ENCODE results near the gene RASGRF2. TPM values are rescaled to one million over a fixed set of nuclear protein-coding genes. Genes with fewer than 3 reads are reported as not detected.

The RASGRF2 gene
- total and polyA plus RNA-seq, 8 donors: 1.1 to 2.7 (median 1.4) TPM

DNA sequence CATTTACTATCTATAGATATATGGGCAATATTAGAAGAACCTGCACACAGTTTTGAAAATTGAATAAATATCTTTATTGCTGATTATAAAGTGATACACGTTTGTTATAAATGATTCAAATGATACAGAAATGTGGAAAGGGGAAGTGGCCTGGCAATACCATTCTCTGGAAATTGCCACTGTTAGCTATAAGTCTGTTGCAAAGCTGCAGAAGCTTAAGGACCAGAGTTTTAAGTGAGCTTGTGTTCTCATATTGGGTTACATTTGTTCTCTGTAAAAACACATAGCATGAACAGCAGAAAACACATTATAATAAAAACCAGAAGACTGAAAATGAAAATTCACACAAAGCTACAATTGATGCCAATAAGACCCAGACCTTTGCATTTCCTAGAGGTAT is 59.6 kb downstream of the RASGRF2 start:
- TF ChIP-seq, protein P1, sequence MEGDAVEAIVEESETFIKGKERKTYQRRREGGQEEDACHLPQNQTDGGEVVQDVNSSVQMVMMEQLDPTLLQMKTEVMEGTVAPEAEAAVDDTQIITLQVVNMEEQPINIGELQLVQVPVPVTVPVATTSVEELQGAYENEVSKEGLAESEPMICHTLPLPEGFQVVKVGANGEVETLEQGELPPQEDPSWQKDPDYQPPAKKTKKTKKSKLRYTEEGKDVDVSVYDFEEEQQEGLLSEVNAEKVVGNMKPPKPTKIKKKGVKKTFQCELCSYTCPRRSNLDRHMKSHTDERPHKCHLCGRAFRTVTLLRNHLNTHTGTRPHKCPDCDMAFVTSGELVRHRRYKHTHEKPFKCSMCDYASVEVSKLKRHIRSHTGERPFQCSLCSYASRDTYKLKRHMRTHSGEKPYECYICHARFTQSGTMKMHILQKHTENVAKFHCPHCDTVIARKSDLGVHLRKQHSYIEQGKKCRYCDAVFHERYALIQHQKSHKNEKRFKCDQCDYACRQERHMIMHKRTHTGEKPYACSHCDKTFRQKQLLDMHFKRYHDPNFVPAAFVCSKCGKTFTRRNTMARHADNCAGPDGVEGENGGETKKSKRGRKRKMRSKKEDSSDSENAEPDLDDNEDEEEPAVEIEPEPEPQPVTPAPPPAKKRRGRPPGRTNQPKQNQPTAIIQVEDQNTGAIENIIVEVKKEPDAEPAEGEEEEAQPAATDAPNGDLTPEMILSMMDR (IDR thresholded peaks at IDR 0.05): no peak
- no peaks in the 10 kb centered on the region for H3K27me3 ChIP-seq
- no peaks in the 10 kb centered on the region for H3K9me3 ChIP-seq
- intact Hi-C loops (cut with DNase I): no loop called here
- ATAC-seq: no peak
- 29 to 30% methylated on average over 1 of the region's 1 CpG for WGBS, 2 donors
- H3K27ac ChIP-seq: no peak overlapping the region
- DNase-seq: no peak
- H3K4me1 ChIP-seq: no peaks in the 10 kb centered on the region
- H3K36me3 ChIP-seq: no peaks in the 10 kb centered on the region
- FAIRE-seq: no peak
- H3K4me3 ChIP-seq: no peak overlapping the region

DNA sequence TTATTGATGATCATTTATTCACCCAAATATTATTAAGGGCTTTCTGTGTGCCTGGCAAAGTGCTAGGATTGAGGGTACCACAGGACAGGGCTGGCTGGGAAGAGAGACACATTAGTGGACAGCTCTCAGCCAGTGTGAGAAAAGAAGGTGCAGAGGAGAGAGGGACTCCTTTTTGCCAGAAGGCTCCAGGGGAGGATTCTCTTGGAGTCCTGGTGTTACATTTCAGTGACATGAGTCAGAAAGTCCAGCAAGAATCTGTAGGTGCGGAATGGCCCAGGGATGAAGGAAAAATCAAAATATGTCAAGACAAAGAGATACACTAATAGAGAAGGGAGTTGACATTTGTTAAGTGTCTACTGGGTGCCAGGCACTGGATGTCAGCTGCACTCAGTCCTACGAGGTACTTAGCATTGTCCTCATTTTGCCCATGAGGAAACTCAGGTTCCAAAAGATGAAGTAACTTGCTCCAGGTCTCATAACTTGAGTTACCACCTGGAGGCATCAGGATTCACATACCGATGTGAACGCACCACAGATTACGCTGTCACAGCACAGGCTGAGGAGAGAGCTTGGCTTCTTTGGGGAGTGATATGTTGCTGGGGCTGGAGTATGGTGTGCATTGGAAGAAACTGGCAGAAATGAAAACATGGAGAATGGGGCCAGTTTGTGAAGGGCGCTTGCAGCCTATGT is 60.5 kb downstream of the RASGRF2 start:
- DNase-seq (no peak), FAIRE-seq (no peak), ATAC-seq (no peak)
- no peak overlapping the region for H3K4me3 ChIP-seq
- WGBS, 2 donors: 68 to 71% methylated on average over 6 of the region's 6 CpGs
- no peak overlapping the region for H3K27ac ChIP-seq
- intact Hi-C loops (cut with DNase I): no loop called here
- no peaks in the 10 kb centered on the region for H3K4me1 ChIP-seq
- TF ChIP-seq, protein P1 (IDR thresholded peaks at IDR 0.05): no peak
- H3K27me3 ChIP-seq: no peaks in the 10 kb centered on the region
- H3K9me3 ChIP-seq: no peaks in the 10 kb centered on the region
- H3K36me3 ChIP-seq: no peaks in the 10 kb centered on the region

DNA sequence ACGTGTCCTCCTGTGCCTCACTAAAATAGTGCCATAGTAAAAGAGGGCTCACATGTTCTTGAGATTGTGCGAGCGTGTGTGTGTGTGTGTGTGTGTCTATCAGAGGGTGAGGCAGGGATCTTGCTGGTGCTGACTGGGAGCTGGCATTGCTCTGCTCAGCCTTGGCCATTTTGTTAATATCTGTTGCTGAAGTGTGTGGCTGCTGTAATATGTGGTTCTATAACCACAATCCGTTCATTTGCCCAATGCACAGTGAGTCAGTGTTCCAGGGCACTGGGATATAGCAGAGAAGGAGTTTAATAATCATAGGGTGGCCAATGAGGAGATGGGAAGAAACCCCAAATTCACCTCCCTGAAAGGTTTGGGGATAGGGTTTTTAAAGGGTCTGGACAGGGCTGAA is 61.3 kb downstream of the RASGRF2 start:
- WGBS, 2 donors: 51 to 71% methylated on average over 4 of the region's 4 CpGs

DNA sequence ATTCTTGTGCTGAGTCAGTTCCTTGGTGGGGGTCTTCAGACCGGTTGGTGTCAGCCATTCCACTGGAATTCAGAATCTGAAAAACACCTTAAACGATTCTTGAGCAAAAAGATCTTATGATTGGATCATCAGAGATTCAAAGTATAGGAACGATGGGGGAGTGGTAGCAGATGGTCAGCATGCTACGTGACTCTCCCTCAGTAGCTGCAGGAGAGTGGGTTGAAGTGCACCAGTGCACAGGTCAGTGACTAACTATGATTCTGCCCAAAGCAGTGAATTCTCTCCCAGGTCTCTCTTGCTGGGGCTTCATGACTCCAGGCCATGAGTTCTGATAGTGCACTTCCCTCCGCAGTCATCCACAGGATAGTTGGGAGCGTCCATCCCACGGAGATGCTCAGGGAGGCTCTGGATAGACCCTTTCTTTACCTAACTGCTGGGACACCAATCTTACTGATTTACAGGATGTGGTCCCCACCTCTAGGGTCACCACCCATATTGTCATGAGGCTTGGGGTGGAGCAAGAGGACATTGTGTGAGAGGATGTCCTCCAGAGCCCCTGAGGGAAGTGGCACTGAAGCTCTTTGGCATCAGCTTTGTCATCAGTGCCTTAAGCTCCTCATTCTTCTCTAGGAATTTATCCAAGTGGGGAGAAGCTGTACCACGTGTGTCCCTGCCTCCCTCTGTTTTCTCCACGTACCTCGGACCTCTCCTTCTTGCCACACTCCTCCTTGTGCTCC is 62.0 kb downstream of the RASGRF2 start:
- no peak overlapping the region for H3K4me3 ChIP-seq
- H3K4me1 ChIP-seq: no peaks in the 10 kb centered on the region
- H3K9me3 ChIP-seq: no peaks in the 10 kb centered on the region
- H3K27ac ChIP-seq: no peak overlapping the region
- intact Hi-C loops (cut with DNase I): no loop called here
- ATAC-seq: no peak
- no peak for DNase-seq
- 60 to 69% methylated on average over 10 of the region's 10 CpGs for WGBS, 2 donors
- H3K36me3 ChIP-seq: no peaks in the 10 kb centered on the region
- H3K27me3 ChIP-seq: no peaks in the 10 kb centered on the region
- FAIRE-seq: no peak
- TF ChIP-seq, protein P1 (IDR thresholded peaks at IDR 0.05): no peak

More for the DNA sequence above, 61.3 kb downstream of the RASGRF2 start:
- FAIRE-seq (no peak), ATAC-seq (no peak), DNase-seq (no peak)
- intact Hi-C loops (cut with DNase I): no loop called here
- Histone ChIP-seq H3K27me3 (no peaks in the 10 kb centered on the region), H3K27ac (no peak overlapping the region), H3K4me3 (no peak overlapping the region), H3K9me3 (no peaks in the 10 kb centered on the region), H3K36me3 (no peaks in the 10 kb centered on the region), H3K4me1 (no peaks in the 10 kb centered on the region)
- TF ChIP-seq, protein P1 (IDR thresholded peaks at IDR 0.05): no peak

DNA sequence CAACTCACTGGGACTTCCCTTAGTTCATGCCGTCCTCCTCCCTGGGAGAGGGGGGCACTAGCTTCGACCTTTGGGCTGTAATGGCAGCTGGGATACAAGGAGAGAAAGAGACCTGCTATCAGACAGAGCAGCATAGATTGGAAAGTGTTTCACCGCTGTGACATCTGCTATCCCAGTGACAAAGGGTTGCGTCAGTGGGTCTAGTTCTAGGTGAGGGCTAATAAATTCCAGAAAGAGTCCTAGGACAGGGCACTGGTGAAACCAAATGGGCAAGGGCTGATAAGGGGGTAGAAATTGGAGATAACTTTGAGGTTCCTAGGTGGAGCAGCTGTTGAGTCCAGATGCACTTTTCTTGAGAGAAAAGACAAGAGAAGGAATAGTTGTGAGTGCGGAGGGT is 62.5 kb downstream of the RASGRF2 start:
- TF ChIP-seq, protein P1 (IDR thresholded peaks at IDR 0.05): no peak
- no peak for ATAC-seq
- DNase-seq: no peak
- Histone ChIP-seq H3K4me1 (no peaks in the 10 kb centered on the region), H3K27ac (no peak overlapping the region), H3K27me3 (no peaks in the 10 kb centered on the region), H3K9me3 (no peaks in the 10 kb centered on the region), H3K4me3 (no peak overlapping the region), H3K36me3 (no peaks in the 10 kb centered on the region)
- intact Hi-C loops (cut with DNase I): no loop called here
- WGBS, 2 donors: 67 to 69% methylated on average over 5 of the region's 5 CpGs
- no peak for FAIRE-seq
